NB4 (cell line): ENCODE results near the gene EDN2.

Experiments used
- POLR2A ChIP-seq: IDR thresholded peaks from 2 replicates; pipeline ENCODE4 v1.6.1; 2011; ENCODE audit warnings: mild to moderate bottlenecking; ENCODE audit not compliant: insufficient read length; ENCODE audit errors: extremely low read depth
- TF ChIP-seq, protein P1 (sequence below): IDR thresholded peaks from one replicate; pipeline ENCODE4 v1.5.1; 2012; ENCODE audit warnings: low read depth, low read length

DNA sequence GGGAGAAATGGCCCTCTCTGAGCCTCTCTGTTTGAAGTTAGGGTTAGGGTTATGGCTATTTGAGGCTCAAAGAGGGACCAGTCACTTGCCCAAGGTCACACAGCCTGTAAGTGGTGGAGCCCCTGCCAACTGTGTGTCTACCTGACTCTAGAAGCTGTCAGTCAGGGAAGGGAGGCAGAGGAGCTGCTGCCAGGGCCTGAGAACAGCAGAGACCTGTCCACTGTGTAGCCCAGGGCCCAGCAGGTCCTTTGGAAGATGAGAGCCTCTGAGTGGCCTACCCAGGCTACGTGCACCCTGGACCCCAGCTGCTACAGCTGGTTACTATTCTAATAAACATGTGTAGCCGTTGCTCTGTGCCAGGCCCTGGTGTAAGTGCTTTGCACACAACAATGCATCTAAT, 15.1 kb upstream of the EDN2 start:
- TF ChIP-seq, protein P1, sequence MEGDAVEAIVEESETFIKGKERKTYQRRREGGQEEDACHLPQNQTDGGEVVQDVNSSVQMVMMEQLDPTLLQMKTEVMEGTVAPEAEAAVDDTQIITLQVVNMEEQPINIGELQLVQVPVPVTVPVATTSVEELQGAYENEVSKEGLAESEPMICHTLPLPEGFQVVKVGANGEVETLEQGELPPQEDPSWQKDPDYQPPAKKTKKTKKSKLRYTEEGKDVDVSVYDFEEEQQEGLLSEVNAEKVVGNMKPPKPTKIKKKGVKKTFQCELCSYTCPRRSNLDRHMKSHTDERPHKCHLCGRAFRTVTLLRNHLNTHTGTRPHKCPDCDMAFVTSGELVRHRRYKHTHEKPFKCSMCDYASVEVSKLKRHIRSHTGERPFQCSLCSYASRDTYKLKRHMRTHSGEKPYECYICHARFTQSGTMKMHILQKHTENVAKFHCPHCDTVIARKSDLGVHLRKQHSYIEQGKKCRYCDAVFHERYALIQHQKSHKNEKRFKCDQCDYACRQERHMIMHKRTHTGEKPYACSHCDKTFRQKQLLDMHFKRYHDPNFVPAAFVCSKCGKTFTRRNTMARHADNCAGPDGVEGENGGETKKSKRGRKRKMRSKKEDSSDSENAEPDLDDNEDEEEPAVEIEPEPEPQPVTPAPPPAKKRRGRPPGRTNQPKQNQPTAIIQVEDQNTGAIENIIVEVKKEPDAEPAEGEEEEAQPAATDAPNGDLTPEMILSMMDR = no peak
- no peak for TF ChIP-seq POLR2A
